GM10847 (cell line): ENCODE results near the gene TSPAN16.

Experiments used
- POLR2A ChIP-seq: IDR thresholded peaks from 2 replicates; pipeline ENCODE4 v1.6.1; 2011; ENCODE audit not compliant: insufficient read length; ENCODE audit errors: extremely low read depth

Gene TSPAN16

GRCh38 chr19:11286312-11286974 lies 9.5 kb upstream of the TSPAN16 start:
- TF ChIP-seq POLR2A = no peak

GRCh38 chr19:11288349-11288748 lies 7.6 kb upstream of the TSPAN16 start:
- TF ChIP-seq POLR2A = no peak

- TF ChIP-seq POLR2A = no peak
These were observed 5.7 kb upstream of the TSPAN16 start for GRCh38 chr19:11290256-11290655.

GRCh38 chr19:11291415-11291814 lies 4.5 kb upstream of the TSPAN16 start:
- no peak for TF ChIP-seq POLR2A

- no peak for TF ChIP-seq POLR2A
These were observed 4.0 kb upstream of the TSPAN16 start for GRCh38 chr19:11291991-11292390.

GRCh38 chr19:11293433-11294389 lies 2.2 kb upstream of the TSPAN16 start:
- TF ChIP-seq POLR2A = no peak

GRCh38 chr19:11295180-11295579 lies 780 bp upstream of the TSPAN16 start:
- no peak for TF ChIP-seq POLR2A

GRCh38 chr19:11296264-11296663 lies 304 bp downstream of the TSPAN16 start:
- TF ChIP-seq POLR2A = no peak

GRCh38 chr19:11299946-11300810 lies 4.2 kb downstream of the TSPAN16 start:
- TF ChIP-seq POLR2A = no peak

GRCh38 chr19:11300811-11301120 lies 4.8 kb downstream of the TSPAN16 start:
- no peak for TF ChIP-seq POLR2A

- no peak for TF ChIP-seq POLR2A
These were observed 9.0 kb downstream of the TSPAN16 start for GRCh38 chr19:11304936-11305335.

GRCh38 chr19:11306337-11306736 lies 10.4 kb downstream of the TSPAN16 start:
- TF ChIP-seq POLR2A = no peak

GRCh38 chr19:11321191-11322126 lies 25.5 kb downstream of the TSPAN16 start:
- no peak for TF ChIP-seq POLR2A

GRCh38 chr19:11322269-11323024 lies 26.5 kb downstream of the TSPAN16 start:
- TF ChIP-seq POLR2A = no peak
